HG02885 (cell line): ENCODE results near the gene PTPRT.

Experiments used
- ATAC-seq: cut with Tn5 transposase; IDR thresholded peaks from one replicate; pipeline ENCODE4 v1.9.1; 2021; ENCODE audit warnings: mild to moderate bottlenecking; ENCODE audit not compliant: unreplicated experiment, poor library complexity

PTPRT gene

GRCh38 chr20:43189554-43190331, at the start of gene PTPRT:
Gene PTPRT (minus strand): TSS chr20:43189906. CDS start chr20:43189733, 173 bp downstream.
- ATAC-seq, result no peak

- ATAC-seq, result no peak
Measured at GRCh38 chr20:43238833-43239232, 49.1 kb upstream of the PTPRT start.

- ATAC-seq, result no peak
Measured at GRCh38 chr20:43238266-43238665, 48.6 kb upstream of the PTPRT start.

GRCh38 chr20:43237651-43238168, 48.0 kb upstream of the PTPRT start:
- no peak for ATAC-seq

GRCh38 chr20:43235998-43236397, 46.3 kb upstream of the PTPRT start:
- no peak for ATAC-seq

GRCh38 chr20:43231829-43232228, 42.1 kb upstream of the PTPRT start:
- ATAC-seq, result no peak

- ATAC-seq, result no peak
Measured at GRCh38 chr20:43229696-43230095, 40.0 kb upstream of the PTPRT start.

- no peak for ATAC-seq
Measured at GRCh38 chr20:43220612-43221011, 30.9 kb upstream of the PTPRT start.

- ATAC-seq, result no peak
Measured at GRCh38 chr20:43210901-43211300, 21.2 kb upstream of the PTPRT start.

- no peak for ATAC-seq
Measured at GRCh38 chr20:43209831-43210230, 20.1 kb upstream of the PTPRT start.

GRCh38 chr20:43205699-43206098, 16.0 kb upstream of the PTPRT start:
- no peak for ATAC-seq

GRCh38 chr20:43202100-43202499, 12.4 kb upstream of the PTPRT start:
- ATAC-seq, result no peak

GRCh38 chr20:43198607-43199006, 8.9 kb upstream of the PTPRT start:
- ATAC-seq, result no peak

- no peak for ATAC-seq
Measured at GRCh38 chr20:43196243-43196642, 6.5 kb upstream of the PTPRT start.

- ATAC-seq, result no peak
Measured at GRCh38 chr20:43194137-43194536, 4.4 kb upstream of the PTPRT start.

GRCh38 chr20:43193443-43193842, 3.7 kb upstream of the PTPRT start:
- ATAC-seq, result no peak

GRCh38 chr20:43191946-43192863, 2.5 kb upstream of the PTPRT start:
- ATAC-seq, result no peak

GRCh38 chr20:43191143-43191542, 1.4 kb upstream of the PTPRT start:
- ATAC-seq, result no peak

- ATAC-seq, result no peak
Measured at GRCh38 chr20:43190332-43190953, 737 bp upstream of the PTPRT start.

- ATAC-seq, result no peak
Measured at GRCh38 chr20:43188861-43189553, 699 bp downstream of the PTPRT start.
